ENCODE data around the gene NUFIP2. TPM values are rescaled to one million over a fixed set of nuclear protein-coding genes. Genes with fewer than 3 reads are reported as not detected.

The NUFIP2 gene
- total and polyA plus RNA-seq, 10 of the 15 experiments (the other 5 are each of a cell fraction or from before 2014, with no cell fraction given), result 3.7 to 32.3 (median 14.5) TPM

DNA sequence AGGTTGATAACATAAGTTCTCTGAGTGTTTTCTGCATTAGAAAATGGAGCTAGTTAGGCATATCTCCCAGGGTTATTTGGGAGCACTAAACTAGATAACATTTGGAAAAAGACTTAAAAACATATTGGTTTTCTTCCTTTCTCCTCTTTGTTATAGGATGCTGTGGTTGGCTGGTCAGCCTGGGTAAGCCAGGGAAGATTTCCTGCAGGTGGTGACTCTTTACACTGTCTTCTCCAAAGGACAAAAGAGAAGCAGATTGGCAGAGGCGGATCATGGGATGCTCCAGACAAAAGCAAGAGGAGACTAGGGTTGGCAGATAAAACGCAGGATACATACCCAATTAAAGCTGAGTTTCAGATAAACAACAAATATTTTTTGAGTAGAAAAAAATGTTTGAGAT lies 53.5 kb downstream of the NUFIP2 start (continued):
- TF ChIP-seq, protein P1, sequence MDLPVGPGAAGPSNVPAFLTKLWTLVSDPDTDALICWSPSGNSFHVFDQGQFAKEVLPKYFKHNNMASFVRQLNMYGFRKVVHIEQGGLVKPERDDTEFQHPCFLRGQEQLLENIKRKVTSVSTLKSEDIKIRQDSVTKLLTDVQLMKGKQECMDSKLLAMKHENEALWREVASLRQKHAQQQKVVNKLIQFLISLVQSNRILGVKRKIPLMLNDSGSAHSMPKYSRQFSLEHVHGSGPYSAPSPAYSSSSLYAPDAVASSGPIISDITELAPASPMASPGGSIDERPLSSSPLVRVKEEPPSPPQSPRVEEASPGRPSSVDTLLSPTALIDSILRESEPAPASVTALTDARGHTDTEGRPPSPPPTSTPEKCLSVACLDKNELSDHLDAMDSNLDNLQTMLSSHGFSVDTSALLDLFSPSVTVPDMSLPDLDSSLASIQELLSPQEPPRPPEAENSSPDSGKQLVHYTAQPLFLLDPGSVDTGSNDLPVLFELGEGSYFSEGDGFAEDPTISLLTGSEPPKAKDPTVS (IDR thresholded peaks at IDR 0.05; ENCODE audit: low read depth, low read length), result no peak
- TF ChIP-seq, protein P2, sequence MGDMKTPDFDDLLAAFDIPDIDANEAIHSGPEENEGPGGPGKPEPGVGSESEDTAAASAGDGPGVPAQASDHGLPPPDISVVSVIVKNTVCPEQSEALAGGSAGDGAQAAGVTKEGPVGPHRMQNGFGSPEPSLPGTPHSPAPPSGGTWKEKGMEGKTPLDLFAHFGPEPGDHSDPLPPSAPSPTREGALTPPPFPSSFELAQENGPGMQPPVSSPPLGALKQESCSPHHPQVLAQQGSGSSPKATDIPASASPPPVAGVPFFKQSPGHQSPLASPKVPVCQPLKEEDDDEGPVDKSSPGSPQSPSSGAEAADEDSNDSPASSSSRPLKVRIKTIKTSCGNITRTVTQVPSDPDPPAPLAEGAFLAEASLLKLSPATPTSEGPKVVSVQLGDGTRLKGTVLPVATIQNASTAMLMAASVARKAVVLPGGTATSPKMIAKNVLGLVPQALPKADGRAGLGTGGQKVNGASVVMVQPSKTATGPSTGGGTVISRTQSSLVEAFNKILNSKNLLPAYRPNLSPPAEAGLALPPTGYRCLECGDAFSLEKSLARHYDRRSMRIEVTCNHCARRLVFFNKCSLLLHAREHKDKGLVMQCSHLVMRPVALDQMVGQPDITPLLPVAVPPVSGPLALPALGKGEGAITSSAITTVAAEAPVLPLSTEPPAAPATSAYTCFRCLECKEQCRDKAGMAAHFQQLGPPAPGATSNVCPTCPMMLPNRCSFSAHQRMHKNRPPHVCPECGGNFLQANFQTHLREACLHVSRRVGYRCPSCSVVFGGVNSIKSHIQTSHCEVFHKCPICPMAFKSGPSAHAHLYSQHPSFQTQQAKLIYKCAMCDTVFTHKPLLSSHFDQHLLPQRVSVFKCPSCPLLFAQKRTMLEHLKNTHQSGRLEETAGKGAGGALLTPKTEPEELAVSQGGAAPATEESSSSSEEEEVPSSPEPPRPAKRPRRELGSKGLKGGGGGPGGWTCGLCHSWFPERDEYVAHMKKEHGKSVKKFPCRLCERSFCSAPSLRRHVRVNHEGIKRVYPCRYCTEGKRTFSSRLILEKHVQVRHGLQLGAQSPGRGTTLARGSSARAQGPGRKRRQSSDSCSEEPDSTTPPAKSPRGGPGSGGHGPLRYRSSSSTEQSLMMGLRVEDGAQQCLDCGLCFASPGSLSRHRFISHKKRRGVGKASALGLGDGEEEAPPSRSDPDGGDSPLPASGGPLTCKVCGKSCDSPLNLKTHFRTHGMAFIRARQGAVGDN (IDR thresholded peaks at IDR 0.05), result no peak
- TF ChIP-seq YY1 (IDR thresholded peaks at IDR 0.05; ENCODE audit: low read depth, low read length), result no peak
- TF ChIP-seq SIN3A (IDR thresholded peaks at IDR 0.05; ENCODE audit: low read depth, low read length), result no peak

DNA sequence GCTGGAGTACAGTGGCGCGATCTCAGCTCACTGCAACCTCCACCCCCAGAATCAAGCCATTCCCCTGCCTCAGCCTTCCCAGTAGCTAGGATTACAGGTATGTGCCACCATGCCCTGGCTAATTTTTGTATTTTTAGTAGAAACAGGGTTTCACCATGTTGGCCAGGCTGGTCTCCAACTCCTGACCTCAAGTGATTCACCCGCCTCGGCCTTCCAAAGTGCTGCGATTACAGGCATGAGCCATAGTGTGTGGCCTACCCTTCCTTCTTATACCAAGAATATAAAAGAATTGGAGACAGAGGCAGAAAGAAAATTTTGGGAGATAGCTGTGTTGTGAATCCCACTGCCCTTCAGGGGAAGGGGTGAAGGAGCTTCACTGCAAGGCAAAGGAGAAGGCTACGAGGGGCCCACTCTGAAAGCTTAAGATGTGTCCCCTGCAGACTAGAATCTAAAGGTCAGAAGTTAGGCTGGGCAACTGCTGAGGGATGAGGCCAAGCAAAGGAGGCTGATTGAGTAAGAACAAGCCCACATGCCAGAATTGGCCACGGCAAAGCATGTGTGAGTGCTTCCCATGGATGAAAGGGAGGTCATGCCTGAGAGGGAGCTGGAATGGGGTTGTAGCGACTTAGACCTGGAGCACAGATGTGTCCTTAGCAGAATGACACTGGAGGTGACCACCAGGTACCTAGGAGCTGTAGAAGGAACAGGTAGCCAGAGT lies 55.7 kb downstream of the NUFIP2 start:
- FAIRE-seq, result no peak
- no peak for TF ChIP-seq NFYB (IDR thresholded peaks at IDR 0.05; ENCODE audit: insufficient read depth, low read depth, low read length)
- no peak for TF ChIP-seq JUND (IDR thresholded peaks at IDR 0.05; ENCODE audit: low read depth, low read length)
- no peak for TF ChIP-seq GATAD2B (conservative IDR thresholded peaks at IDR 0.05; ENCODE audit: low read depth)
- TF ChIP-seq MXI1 (IDR thresholded peaks at IDR 0.05; ENCODE audit: low read depth, low read length), result no peak
- TF ChIP-seq MEF2A (IDR thresholded peaks at IDR 0.05; ENCODE audit: insufficient read depth, low read depth, low read length), result no peak
- no peak for TF ChIP-seq ASH2L (IDR thresholded peaks at IDR 0.05; ENCODE audit: borderline replicate concordance, low read depth)
- no peak for TF ChIP-seq MTA2 (IDR thresholded peaks at IDR 0.05; ENCODE audit: low read depth)
- TF ChIP-seq IKZF1 (conservative IDR thresholded peaks at IDR 0.05), result no peak
- no peak for TF ChIP-seq BCL11A (IDR thresholded peaks at IDR 0.05; ENCODE audit: low read depth, low read length)
- TF ChIP-seq MYC (IDR thresholded peaks at IDR 0.05; ENCODE audit: insufficient read depth, insufficient read length, insufficient replicate concordance, low read length, severe bottlenecking), result no peak
- TF ChIP-seq RFX5 (IDR thresholded peaks at IDR 0.05; ENCODE audit: low read depth, low read length), result no peak
- TF ChIP-seq RB1 (IDR thresholded peaks at IDR 0.05; ENCODE audit: borderline replicate concordance), result no peak
- Histone ChIP-seq H3K36me3 (ENCODE audit: control insufficient read depth in 2 of 2, insufficient read depth in 2 of 2, low read length in 1 of 2) (no peaks in the 10 kb centered on the region), H2AFZ (ENCODE audit: control insufficient read depth, low read depth, low read length) (no peak overlapping the region), H4K20me1 (ENCODE audit: control insufficient read depth, insufficient read depth) (no peaks in the 10 kb centered on the region), H3K27me3 (replicated peaks in 1 of 2; ENCODE audit: control insufficient read depth in 2 of 2, insufficient read depth in 2 of 2, low read length in 1 of 2) (no peaks in the 10 kb centered on the region), H3K79me2 (ENCODE audit: control insufficient read depth, insufficient read depth, low read length) (no peaks in the 10 kb centered on the region), H3K9me3 (replicated peaks; ENCODE audit: control insufficient read depth, insufficient read depth, low read length) (no peaks in the 10 kb centered on the region), H3K4me2 (ENCODE audit: control insufficient read depth, insufficient read depth) (no peak overlapping the region), H3K27ac (ENCODE audit: control insufficient read depth, insufficient read depth) (no peak overlapping the region), H3K9ac (ENCODE audit: control insufficient read depth, insufficient read depth, low read length) (no peak overlapping the region), H3K4me3 (no peak overlapping the region), H3K4me1 (ENCODE audit: control insufficient read depth, insufficient read depth, low read length) (no peaks in the 10 kb centered on the region; the same call in 1 of the 2 replicates)
- RAD21 ChIA-PET (ENCODE audit: unreplicated experiment), result interaction anchor here (1.0 kb wide), 1 partner anchor 19 kb away, joined by 3 read pairs; no protein-coding TSS in a partner anchor
- intact Hi-C loops (cut with micrococcal nuclease; ENCODE audit: unreplicated experiment) (no loop called here), in situ Hi-C loops (cut with MboI) (no loop called here)
- ATAC-seq, result no peak
- POLR2A ChIA-PET, result interaction anchor here (0.7 kb wide), 2 partner anchors 12 to 46 kb away, joined by 9 read pairs; no protein-coding TSS in a partner anchor
- CTCF ChIA-PET, result interaction anchor here (0.7 to 2.5 kb wide), 6 partner anchors 17 to 114 kb away, joined by 4 to 11 read pairs (median 4); partner anchors contain the start of gene MYO18A
- SMC1A ChIA-PET (ENCODE audit: uncharacterized antibody, unreplicated experiment), result interaction anchor here (1.0 to 1.7 kb wide), 3 partner anchors 12 to 88 kb away, joined by 3 to 5 read pairs (median 5); no protein-coding TSS in a partner anchor
- no TSS peak for BruUV-seq (replicated peaks)
- 70% methylated on average over 8 of the region's 8 CpGs for WGBS (ENCODE audit: insufficient coverage, insufficient replicate concordance, low lambda C conversion rate, missing lambda C conversion rate)
- no peak for DNase-seq (ENCODE audit: low read depth, low spot score)
